GM18867 (cell line): ENCODE results near the gene NLRC4.
"Not testable (repeated sequence)": the region's sequence is repeated elsewhere in the genome, so short reads cannot be mapped to it uniquely, and the experiment has no call there.

Experiments
- ATAC-seq: cut with Tn5 transposase; IDR thresholded peaks from one replicate; pipeline ENCODE4 v1.9.1; 2021; ENCODE audit warnings: mild to moderate bottlenecking, moderate library complexity; ENCODE audit not compliant: unreplicated experiment

The NLRC4 gene, protein sequence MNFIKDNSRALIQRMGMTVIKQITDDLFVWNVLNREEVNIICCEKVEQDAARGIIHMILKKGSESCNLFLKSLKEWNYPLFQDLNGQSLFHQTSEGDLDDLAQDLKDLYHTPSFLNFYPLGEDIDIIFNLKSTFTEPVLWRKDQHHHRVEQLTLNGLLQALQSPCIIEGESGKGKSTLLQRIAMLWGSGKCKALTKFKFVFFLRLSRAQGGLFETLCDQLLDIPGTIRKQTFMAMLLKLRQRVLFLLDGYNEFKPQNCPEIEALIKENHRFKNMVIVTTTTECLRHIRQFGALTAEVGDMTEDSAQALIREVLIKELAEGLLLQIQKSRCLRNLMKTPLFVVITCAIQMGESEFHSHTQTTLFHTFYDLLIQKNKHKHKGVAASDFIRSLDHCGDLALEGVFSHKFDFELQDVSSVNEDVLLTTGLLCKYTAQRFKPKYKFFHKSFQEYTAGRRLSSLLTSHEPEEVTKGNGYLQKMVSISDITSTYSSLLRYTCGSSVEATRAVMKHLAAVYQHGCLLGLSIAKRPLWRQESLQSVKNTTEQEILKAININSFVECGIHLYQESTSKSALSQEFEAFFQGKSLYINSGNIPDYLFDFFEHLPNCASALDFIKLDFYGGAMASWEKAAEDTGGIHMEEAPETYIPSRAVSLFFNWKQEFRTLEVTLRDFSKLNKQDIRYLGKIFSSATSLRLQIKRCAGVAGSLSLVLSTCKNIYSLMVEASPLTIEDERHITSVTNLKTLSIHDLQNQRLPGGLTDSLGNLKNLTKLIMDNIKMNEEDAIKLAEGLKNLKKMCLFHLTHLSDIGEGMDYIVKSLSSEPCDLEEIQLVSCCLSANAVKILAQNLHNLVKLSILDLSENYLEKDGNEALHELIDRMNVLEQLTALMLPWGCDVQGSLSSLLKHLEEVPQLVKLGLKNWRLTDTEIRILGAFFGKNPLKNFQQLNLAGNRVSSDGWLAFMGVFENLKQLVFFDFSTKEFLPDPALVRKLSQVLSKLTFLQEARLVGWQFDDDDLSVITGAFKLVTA

DNA sequence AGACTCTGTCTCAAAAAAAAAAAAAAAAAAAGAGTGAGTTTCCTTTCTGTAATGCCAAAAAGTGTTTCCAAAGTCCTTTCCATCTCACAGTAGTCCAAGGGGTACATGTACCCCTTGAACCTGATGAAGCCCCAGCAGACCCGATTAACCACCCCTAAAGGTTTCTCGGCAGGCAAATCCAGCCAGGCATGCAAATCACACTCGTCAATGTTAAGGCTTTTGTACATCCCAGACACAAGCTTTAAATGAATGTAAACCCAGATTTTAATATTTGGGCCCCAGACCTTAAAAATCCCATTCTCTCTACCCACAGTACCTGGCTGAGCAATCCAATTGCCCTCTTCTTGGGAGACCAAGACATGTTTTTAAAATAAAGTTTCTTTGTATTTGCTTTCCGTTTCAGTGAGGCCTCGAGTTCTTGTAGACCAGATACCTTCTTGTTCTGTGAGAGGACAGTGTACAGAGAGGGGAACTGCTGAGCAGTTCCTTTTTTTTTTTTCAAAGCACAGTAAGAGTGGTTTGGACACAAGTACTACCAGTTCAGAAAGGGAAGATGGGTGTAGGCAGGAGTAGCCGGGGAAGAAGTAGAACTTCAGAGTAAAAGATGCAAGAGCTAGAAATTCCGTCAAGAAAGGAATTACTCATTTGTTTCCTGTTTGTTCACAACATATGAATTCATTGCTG lies at the start of gene NLRC4:
TSS of gene NLRC4 (minus strand) at position 465 of the 684 bp plus-strand sequence. CDS start 8,111 bp downstream, outside the sequence.
- ATAC-seq = peak; percentile 91

DNA sequence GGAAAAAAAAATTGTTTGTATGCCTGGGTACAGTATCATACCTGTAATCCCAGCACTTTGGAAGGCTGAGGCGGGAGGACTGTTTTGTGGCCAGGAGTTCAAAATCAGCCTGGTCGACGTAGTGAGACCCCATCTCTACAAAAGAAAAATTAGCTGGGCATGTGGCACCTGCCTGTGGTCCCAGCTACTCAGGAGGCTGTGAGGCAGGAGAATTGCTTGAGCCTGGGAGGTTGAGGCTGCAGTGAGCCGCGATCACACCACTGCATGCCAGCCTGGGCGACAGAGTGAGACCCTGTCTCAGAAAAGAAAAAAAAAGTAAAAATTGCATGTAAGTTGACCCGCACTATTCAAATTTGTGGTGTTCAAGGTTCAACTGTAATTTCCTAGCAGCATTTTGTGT lies 45.9 kb upstream of the NLRC4 start:
- no peak for ATAC-seq

DNA sequence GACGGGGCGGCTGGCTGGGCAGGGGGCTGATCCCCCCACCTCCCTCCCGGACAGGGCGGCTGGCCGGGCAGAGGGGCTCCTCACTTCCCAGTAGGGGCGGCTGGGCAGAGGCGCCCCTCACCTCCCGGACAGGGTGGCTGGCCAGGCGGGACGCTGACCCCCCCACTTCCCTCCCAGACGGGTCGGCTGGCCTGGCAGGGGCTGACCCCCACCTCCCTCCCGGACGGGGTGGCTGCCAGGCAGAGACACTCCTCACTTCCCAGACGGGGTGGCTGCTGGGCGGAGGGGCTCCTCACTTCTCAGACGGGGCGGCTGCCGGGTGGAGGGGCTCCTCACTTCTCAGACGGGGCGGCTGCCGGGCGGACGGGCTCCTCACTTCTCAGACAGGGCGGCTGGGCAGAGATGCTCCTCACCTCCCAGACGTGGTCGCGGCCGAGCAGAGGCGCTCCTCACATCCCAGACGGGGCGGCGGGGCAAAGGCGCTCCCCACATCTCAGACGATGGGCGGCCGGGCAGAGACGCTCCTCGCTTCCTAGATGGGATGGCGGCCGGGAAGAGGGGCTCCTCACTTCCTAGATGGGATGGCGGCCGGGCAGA lies 29.4 kb upstream of the NLRC4 start:
- ATAC-seq = not testable (repeated sequence)

DNA sequence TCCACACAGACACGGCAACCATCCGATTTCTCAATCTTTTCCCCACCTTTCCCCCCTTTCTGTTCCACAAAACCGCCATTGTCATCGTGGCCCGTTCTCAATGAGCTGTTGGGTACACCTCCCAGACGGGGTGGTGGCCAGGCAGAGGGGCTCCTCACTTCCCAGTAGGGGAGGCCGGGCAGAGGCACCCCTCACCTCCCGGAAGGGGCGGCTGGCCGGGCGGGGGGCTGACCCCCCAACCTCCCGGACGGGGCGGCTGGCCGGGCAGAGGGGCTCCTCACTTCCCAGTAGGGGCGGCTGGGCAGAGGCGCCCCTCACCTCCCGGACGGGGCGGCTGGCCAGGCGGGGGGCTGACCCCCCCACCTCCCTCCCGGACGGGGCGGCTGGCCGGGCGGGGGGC lies 28.8 kb upstream of the NLRC4 start:
- ATAC-seq = not testable (repeated sequence)

DNA sequence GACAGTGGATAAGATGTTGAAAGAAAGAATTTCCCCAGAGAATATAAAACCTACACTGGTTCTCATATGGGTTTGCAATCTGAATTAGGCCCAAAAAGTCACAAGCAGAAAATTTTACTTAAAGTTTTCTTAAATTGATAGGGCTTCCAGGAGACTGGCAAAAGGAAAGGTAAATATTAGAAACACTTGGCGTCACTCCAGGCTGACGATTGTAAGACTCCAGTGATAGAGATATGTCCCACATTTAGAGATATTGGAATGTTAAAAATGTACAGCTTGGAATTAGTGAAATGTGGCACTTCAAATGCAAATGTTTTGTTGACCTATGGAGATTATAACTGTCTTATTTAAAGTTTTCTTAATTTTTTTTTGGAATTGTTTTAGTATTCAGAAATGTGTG lies 27.1 kb upstream of the NLRC4 start:
- ATAC-seq = no peak

DNA sequence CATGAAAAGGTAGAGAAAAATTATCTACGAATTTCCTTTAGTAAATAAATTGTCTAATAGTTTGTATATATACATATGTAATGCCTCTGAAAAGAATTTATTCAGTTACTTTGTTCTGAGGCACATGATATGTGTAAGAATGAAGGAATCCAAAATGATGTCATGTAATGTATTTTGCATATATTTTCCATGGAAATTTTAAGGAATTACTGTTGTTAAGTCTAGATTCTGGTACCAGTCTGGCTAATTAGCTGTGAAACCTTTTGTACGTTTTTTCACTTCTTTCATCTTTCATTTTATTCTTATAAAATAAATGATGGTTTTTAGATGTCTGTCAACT lies 25.3 kb upstream of the NLRC4 start:
- no peak for ATAC-seq

DNA sequence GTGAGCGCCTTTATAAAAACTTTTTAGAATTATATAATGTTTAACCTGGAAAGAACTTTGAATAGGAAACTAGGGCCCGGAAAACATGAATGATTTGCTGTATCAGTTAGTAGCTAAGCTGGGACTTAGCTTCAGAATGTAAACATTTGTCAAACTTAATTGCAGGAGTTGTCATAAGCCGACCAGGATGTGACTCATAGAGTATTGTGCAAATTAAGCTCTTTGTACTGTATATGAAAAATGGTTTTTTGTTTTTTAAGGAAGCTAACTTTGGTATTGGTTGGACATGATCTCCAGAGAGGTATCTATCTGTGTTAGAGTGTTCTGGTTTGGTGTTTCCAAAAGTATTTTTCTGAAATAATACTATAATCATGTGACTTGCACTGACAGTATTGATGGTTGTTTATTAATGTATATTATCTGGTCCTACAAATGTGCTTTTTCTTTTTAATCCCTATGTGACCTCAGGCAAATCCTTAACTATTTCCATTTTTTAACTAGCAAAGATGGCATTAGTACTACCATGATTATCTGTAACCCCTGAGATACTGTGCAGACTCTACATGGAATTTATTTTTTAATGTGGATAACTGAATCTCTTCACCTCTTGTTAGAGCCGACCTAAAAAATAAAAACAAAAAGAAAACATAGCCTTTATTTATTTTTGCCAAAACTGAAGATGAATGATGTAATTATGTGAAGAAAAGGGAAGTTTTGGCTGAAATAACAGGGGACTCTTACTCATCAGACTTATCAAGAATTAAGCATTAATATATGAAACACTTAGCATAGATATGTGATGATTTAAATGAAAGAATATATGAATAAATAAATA lies 24.7 kb upstream of the NLRC4 start:
- ATAC-seq = no peak

DNA sequence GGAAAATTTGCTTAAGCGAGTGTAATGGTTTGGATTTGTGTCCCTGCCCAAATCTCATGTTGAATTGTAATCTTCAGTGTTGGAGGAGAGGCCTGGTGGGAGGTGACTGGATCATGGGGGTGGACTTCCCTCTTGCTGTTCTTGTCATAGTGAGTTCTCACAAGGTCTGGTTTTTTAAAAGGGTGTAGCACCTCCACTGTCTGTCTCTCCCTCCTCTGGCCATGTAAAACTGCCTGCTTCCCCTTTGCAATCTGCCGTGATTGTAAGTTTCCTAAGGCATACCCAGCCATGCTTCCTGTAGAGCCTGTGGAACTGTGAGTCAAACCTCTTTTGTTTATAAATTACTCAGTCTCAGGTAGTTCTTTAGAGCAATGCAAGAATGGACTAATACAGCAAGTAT lies 19.6 kb upstream of the NLRC4 start:
- no peak for ATAC-seq

DNA sequence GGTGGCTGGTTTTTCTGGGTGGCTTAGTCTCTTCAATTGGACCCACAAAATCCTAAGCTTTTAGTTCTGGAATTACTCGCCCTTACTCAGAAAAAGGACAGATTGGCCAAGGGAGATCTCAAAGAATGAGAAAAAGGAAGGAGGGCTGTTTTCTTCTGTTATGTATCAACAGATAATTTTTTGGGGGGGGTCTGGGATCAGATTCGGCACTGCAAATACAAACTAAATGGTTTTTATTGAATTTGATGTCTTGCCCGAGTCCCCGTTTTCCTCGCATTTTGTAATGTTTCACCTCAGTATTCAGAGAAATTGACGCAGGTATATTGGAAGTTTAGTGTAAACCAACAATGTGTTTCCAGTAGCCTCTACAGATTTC lies 13.8 kb upstream of the NLRC4 start:
- no peak for ATAC-seq

DNA sequence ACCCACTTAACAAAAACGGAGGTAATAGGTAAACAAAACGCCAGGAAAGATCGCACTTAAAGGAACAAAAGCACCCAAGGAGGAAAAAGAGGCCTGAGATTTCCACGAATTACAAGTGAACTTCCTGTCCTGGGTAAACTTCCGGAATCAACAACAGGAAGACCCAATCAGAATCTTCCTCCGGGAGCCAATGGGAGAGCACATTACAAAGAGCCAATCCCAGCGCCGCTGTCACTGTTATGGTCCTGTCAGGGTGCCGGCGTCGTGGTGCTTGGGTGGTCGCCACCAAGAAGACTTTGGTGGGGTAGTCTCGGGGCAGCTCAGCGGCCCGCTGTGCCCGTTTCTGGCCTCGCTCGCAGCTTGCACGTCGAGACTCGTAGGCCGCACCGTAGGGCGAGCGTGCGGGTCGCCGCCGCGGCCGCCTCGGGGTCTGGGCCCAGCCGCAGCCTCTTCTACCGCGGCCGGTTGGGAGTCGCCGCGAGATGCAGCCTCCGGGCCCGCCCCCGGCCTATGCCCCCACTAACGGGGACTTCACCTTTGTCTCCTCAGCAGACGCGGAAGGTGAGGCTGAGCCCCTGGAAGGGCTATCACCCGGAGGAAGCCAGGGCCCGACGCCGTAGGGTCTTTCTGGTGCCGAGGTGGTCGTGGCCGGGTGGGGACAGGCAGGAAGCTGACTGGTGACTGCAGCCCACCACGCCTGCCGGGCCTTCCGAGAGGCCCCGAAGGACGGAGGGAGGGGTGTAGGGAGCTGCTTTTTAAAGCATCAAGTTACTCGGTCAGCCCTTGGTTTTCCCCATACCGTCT lies 13.2 kb upstream of the NLRC4 start, which contains the start of gene YIPF4:
TSS of gene YIPF4 (plus strand) at position 231 of the 804 bp plus-strand sequence. CDS start at position 483, 252 bp downstream.
- peak; percentile 98 for ATAC-seq

DNA sequence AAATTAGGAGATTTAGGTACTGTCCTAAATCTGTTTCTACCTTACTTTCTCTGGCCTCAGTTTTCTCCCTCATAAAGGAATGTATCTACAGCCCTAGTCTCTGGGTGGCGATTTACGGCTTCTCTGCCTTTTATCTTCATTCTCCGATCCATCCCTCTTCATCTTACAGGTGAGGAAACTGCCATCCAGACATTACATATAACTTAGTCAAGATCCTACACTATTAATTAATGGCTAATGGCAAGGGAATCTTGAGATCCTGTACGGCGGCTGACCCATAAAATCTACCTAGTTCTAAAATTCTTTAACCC lies 12.6 kb upstream of the NLRC4 start:
- ATAC-seq = no peak

DNA sequence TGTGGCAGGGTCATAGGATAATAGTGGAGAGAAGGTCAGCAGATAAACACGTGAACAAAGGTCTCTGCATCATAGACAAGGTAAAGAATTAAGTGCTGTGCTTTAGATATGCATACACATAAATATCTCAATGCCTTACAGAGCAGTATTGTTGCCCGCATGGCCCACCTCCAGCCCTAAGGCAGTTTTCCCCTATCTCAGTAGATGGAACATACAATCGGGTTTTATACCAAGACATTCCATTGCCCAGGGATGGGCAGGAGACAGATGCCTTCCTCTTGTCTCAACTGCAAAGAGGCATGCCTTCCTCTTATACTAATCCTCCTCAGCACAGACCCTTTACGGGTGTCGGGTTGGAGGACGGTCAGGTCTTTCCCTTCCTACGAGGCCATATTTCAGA lies 11.1 kb upstream of the NLRC4 start:
- ATAC-seq = not testable (repeated sequence)

DNA sequence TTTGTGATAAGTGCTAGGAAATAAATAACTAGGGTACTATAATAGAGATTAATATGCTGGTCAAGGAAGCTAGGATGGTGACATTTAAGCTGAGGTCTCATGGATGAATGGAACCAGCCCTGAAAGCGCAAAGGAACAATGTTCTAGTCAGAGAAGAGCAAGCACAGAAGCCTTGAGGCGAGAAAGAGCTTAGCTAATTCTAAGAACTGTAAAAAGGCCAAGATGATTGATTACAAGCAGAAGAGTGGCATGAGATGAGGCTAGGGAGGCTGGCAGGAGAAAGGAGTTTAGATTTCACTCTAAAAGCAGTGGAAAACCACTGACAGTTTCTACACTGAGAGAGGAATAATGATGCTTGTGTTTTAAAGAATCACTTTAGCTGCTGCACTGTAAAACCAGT lies 9.6 kb upstream of the NLRC4 start:
- ATAC-seq = no peak

DNA sequence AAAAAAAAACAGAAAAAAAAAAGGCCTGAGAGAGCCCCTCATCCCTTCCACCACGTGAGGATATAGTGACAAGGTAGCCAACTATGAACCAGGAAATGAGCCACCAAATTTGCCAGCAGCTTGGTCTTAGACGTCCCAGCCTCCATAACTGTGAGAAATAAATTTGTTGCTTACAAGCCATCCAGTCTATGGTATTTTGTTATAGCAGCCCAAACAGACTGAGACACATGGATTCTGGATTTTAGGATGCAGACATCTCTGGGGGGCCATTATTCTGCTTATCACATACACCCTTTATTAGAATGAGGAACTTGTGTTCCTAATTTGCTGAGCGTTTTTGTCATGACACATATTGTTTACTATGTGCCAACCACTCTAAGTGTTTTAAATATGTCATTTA lies 7.6 kb upstream of the NLRC4 start:
- no peak for ATAC-seq

DNA sequence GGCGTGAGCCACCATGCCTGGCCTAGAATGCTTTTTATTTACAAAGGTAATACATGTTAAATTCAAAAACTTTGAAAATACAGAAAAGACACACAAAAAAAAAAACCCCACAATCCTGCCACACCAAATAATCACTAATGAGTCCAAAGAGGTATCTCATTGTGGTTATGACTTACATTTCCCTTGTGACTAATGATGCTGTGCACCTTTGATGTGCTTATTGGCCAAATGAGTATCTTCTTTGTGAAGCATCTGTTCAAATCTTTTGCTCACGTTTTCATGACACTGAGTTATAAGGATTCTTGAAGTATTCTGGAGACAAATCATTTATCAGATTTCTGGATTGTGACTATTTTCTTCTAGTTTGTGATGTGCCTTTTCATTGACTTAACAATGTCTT lies 6.4 kb upstream of the NLRC4 start:
- ATAC-seq = no peak

DNA sequence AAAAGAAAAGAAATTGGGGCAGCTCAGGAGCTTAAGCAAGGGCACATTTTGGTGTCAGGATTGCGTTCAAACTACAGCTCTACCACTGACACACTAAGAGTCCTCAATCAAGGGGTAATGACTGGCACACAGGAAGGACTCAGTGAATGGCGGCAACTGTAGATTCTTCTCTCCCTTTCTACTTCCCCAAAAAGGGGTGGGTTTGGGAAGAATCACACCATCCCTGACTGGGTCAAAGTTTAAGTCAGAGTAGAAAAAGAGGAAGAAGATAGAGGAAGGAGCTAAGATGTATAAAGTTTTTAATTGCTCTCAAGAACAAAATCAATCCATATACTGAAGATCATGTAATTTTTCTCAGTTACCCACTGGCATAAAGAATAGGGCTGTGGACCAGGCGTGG lies 2.6 kb downstream of the NLRC4 start:
- no peak for ATAC-seq

DNA sequence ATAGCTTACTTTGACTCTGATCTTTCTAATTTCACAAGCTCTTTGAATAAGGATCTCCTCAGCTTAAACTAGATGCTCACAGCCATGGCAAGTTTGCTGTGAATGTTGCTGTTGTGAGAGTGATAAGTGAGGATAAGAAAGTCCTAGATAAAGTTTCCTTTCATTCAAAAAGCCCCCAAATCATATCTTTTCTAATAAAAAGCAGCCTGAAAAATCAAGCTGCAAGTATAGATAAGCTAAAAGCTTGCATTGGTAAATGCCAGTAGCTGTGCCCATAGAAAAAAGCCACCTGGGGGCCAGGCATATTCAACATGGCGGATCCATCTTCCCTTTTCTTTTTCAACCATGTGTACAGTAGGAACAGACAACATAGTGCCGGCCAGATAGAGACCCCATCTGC lies 4.3 kb downstream of the NLRC4 start:
- no peak for ATAC-seq

DNA sequence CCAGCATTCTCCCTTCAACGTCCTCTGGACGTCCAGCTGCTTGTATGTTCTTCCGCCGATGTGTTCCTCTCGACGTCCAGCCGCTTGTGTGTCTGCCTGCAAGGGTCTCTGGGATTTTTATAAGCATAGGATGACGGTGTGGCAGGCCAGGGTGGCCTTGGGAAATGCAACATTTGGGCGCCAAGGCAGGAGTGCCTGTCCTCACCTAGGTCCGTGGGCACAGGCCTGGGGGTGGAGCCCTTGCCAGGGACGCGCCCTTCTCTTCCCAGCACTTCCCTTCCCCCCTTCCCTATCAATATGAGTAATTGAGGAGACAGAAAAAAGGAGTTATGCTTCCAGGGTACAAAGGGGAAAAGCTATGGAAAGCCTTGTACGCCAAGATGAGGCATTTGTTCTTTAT lies 6.4 kb downstream of the NLRC4 start:
- no peak for ATAC-seq

DNA sequence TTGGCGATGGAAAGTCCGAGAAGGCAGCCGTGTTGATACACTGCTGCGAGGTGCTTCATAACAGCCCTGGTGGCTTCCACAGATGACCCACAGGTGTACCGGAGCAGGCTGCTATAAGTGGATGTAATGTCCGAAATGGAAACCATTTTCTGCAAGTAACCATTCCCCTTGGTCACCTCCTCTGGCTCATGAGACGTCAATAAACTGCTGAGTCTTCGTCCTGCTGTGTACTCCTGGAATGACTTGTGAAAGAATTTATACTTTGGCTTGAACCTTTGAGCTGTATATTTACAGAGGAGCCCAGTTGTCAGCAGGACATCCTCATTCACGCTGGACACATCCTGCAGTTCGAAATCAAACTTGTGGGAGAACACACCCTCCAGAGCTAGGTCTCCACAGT lies 14.4 kb downstream of the NLRC4 start:
- no peak for ATAC-seq
